Measurements from ENCODE around the gene C2orf80. TPM values are rescaled to one million over a fixed set of nuclear protein-coding genes. Genes with fewer than 3 reads are reported as not detected.

Gene C2orf80
- total RNA-seq, 1 donor from 2014 or later: not detected

DNA sequence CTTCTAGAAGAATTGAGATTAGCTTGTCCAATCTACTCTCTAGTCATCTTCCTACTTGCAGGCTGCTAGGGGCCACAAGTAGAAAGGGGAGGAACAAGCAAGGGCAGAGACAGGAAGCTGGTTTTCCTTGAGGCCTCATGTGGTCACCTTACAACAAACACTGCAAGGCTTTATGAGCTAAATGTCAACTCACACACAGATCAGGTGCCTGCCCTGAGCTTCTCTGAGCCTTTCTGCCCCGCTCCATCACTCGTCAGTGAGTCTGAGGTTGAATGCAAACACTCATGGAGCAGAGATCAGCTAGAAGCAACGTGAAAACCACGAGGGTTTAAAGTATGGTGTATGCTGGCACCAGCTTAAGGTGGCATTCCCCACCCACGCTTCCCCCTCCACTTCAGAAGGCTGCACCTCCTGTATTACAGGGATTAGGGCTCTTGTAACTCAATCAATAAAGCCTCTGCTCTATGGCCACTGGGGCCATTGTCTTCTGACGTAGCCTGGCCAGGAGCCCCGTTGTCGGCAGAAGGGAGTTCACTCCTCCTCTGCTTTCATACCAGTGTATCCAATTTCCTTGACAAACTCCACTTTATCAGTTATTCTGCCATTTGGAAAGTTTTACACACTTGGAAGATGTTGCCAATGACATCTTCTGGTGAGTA is 54.8 kb downstream of the C2orf80 start:
- Histone ChIP-seq H3K4me1 (no peaks in the 10 kb centered on the region), H3K36me3 (no peaks in the 10 kb centered on the region), H3K27me3 (ENCODE audit: low read depth) (no peaks in the 10 kb centered on the region), H3K9me3 (replicated peaks) (peaks cover 5% of the 10 kb centered on the region), H3K27ac (replicated peaks) (no peak overlapping the region), H3K4me3 (no peak overlapping the region)
- intact Hi-C loops (cut with micrococcal nuclease): no loop called here
- TF ChIP-seq, protein P1, sequence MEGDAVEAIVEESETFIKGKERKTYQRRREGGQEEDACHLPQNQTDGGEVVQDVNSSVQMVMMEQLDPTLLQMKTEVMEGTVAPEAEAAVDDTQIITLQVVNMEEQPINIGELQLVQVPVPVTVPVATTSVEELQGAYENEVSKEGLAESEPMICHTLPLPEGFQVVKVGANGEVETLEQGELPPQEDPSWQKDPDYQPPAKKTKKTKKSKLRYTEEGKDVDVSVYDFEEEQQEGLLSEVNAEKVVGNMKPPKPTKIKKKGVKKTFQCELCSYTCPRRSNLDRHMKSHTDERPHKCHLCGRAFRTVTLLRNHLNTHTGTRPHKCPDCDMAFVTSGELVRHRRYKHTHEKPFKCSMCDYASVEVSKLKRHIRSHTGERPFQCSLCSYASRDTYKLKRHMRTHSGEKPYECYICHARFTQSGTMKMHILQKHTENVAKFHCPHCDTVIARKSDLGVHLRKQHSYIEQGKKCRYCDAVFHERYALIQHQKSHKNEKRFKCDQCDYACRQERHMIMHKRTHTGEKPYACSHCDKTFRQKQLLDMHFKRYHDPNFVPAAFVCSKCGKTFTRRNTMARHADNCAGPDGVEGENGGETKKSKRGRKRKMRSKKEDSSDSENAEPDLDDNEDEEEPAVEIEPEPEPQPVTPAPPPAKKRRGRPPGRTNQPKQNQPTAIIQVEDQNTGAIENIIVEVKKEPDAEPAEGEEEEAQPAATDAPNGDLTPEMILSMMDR (IDR thresholded peaks at IDR 0.05; ENCODE audit: borderline replicate concordance): no peak
- no peak for DNase-seq

DNA sequence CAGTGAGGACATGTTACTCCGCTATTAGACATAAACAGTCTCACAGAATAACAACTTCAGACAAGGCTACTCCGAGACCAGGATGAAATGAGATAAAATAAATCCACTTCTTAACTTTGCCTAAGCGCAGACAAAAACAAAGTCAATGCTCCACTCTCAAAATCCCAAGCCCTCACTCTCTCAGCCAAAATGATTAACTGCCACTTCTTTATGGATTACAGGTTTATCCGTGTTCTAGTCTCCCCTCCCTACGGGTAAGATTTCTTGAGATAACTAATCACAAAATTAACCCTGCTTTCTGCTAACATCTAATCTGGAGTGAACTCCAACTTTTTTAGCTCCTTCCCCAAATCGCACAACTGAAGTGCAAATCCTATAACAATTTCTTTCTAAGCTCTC is 59.1 kb downstream of the C2orf80 start:
- Histone ChIP-seq H3K9me3 (replicated peaks) (no peaks in the 10 kb centered on the region), H3K4me1 (no peaks in the 10 kb centered on the region), H3K27ac (replicated peaks) (no peak overlapping the region), H3K4me3 (no peak overlapping the region), H3K36me3 (no peaks in the 10 kb centered on the region), H3K27me3 (ENCODE audit: low read depth) (peaks cover 14% of the 10 kb centered on the region)
- intact Hi-C loops (cut with micrococcal nuclease): no loop called here
- DNase-seq: no peak
- TF ChIP-seq, protein P1 (IDR thresholded peaks at IDR 0.05; ENCODE audit: borderline replicate concordance): no peak

DNA sequence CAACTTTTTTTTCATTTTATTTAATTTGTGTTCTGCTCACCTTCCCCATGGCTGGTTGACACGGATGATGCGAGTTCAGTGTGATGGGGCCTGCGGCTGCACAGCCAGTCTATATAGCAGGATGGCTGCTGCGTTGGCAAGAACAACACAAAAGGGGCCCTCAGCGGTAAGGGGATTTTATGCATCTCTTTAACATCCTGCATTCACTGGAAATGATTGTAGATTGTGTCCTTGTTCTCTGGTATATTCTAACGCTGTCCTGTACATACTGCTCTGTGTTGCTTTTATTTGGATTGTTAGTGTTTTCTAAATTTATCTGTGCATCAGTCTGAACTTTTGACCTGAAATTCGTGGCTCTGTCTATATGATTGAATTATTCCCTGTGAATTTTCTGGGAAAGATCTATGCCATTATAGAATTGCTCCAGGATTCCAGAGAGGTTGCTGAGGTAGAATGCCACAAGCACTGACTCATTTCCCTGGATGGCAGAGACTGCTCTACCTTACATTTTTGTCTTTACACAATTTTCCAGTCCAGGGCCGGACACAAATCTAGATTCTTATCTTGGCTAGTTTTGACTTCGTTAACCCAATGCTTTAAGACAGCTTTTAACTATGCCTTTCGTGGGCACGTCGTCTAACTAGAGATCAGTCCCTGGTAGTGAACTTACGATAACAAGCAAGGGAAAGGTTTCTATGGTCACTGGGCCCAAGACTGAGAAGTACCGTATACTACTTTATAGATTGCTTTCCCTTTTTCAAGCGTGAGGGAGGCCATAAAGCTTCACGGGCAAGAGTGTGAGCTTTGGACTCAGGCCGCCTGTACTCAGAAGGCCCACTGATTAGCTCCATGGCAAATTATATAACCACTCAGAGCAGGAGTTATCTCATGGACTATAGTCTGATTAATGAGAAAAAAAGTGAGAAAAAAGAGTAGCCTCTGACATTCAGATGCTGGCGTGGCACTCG is 59.8 kb downstream of the C2orf80 start, which contains the start of gene CRYGC:
TSS of gene CRYGC (minus strand) at position 85 of the 968 bp plus-strand sequence. CDS start at position 49, 36 bp downstream.
- no peaks in the 10 kb centered on the region for H3K9me3 ChIP-seq (replicated peaks)
- DNase-seq: no peak
- intact Hi-C loops (cut with micrococcal nuclease): no loop called here
- H3K27ac ChIP-seq (replicated peaks): no peak within 1 kb of the TSS
- no peak within 1 kb of the TSS for H3K4me3 ChIP-seq
- TF ChIP-seq, protein P1 (IDR thresholded peaks at IDR 0.05; ENCODE audit: borderline replicate concordance): no peak
- no peaks in the 10 kb centered on the region for H3K36me3 ChIP-seq
- H3K27me3 ChIP-seq (ENCODE audit: low read depth): peaks cover 21% of the 10 kb centered on the region
- no peaks in the 10 kb centered on the region for H3K4me1 ChIP-seq

DNA sequence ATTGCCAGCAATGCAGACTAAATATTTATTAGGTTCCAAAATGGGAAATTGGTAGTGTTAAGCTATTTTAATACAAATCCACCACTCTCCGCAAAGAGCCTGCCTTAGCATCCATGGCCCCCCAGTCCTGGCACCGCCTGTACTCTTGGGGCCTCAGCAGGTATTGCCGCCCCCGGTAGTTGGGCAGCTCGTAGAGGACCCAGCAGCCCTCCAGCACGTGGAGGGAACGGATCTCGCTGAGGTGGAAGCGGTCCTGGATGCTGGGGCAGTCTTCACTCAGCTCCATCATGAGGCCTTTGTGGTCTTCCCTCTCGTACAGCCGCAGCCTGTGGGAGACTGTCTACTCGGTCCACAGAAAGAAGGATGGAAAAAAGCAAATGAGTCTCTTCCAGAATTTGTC is 61.7 kb downstream of the C2orf80 start:
- H3K27me3 ChIP-seq (ENCODE audit: low read depth): peaks cover 38% of the 10 kb centered on the region
- no peak for DNase-seq
- H3K36me3 ChIP-seq: no peaks in the 10 kb centered on the region
- no peak overlapping the region for H3K27ac ChIP-seq (replicated peaks)
- no peaks in the 10 kb centered on the region for H3K9me3 ChIP-seq (replicated peaks)
- H3K4me1 ChIP-seq: peaks cover 7% of the 10 kb centered on the region
- TF ChIP-seq, protein P1 (IDR thresholded peaks at IDR 0.05; ENCODE audit: borderline replicate concordance): no peak
- H3K4me3 ChIP-seq: no peak overlapping the region
- intact Hi-C loops (cut with micrococcal nuclease): no loop called here

DNA sequence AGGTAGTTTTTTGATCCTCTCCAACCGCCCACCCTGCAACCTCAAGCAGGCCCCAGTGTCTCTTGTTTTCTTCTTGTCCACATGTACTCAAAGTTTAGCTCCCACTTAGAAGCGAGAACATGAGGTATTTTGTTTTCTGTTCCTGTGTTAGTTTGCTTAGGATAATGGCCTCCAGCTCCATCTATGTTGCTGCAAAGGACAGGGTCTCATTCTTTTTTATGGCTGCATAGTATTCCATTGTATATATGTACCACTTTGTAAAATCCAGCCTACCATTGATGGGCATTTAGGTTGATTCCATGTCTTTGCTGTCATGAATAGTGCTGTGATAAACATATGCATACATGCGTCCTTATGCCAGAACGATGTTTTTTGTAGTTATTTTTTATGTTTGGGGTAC is 62.7 kb downstream of the C2orf80 start:
- Histone ChIP-seq H3K36me3 (no peaks in the 10 kb centered on the region), H3K27ac (replicated peaks) (no peak overlapping the region), H3K9me3 (replicated peaks) (no peaks in the 10 kb centered on the region), H3K4me3 (no peak overlapping the region), H3K4me1 (peaks cover 7% of the 10 kb centered on the region), H3K27me3 (ENCODE audit: low read depth) (peaks cover 44% of the 10 kb centered on the region)
- no peak for DNase-seq
- intact Hi-C loops (cut with micrococcal nuclease): no loop called here
- TF ChIP-seq, protein P1 (IDR thresholded peaks at IDR 0.05; ENCODE audit: borderline replicate concordance): no peak

Measured in left ventricle myocardium inferior (tissue), 1 donor.